K562 (cell line): ENCODE data around the gene PI4KA. TPM values are rescaled to one million over a fixed set of nuclear protein-coding genes. Genes with fewer than 3 reads are reported as not detected.

Experiments
- ARHGAP35 ChIP-seq: fragments of 450-650 bp; IDR thresholded peaks from 2 replicates; pipeline ENCODE4 v1.6.1; 2018; ENCODE audit not compliant: partially characterized antibody
- CBFB ChIP-seq: sonication (generic); formaldehyde crosslinking; IDR thresholded peaks from 2 replicates; pipeline ENCODE4 v1.4.0; 2020; ENCODE audit warnings: mild to moderate bottlenecking, missing genetic modification reagents
- DPF2 ChIP-seq: fragments of 450-650 bp; IDR thresholded peaks from 2 replicates; pipeline ENCODE4 v1.6.1; 2016
- GATA2 ChIP-seq: sonication (generic); formaldehyde crosslinking; IDR thresholded peaks from 2 replicates; pipeline ENCODE4 v1.4.0; 2020; ENCODE audit warnings: mild to moderate bottlenecking, missing genetic modification reagents
- HDAC6 ChIP-seq: IDR thresholded peaks from 2 replicates; pipeline ENCODE4 v1.6.1; 2012; ENCODE audit warnings: low read depth, mild to moderate bottlenecking, control low read depth, inconsistent platforms, low read length, moderate library complexity
- HLTF ChIP-seq: fragments of 450-650 bp; IDR thresholded peaks from 2 replicates; pipeline ENCODE4 v1.6.1; 2016
- HMG20A ChIP-seq: fragments of 450-650 bp; formaldehyde crosslinking; conservative IDR thresholded peaks from 2 replicates; pipeline ENCODE4 v1.4.0; 2020; ENCODE audit warnings: mild to moderate bottlenecking, mixed read lengths
- HOXB6 ChIP-seq: fragments of 250-450 bp; sonication (Bioruptor Pico); IDR thresholded peaks from 2 replicates; pipeline ENCODE4 v1.5.1; 2022; ENCODE audit warnings: mild to moderate bottlenecking, borderline replicate concordance
- PTBP1 ChIP-seq: fragments of 200-400 bp; formaldehyde crosslinking; IDR thresholded peaks from 2 replicates; pipeline ENCODE4 v1.6.1; 2017; ENCODE audit warnings: low read depth, low read length
- TCF7 ChIP-seq: sonication (generic); IDR thresholded peaks from 2 replicates; pipeline ENCODE4 v1.6.1; 2016; ENCODE audit warnings: antibody characterized with exemption, borderline replicate concordance
- ZNF143 ChIP-seq: sonication (generic); formaldehyde crosslinking; IDR thresholded peaks from 2 replicates; pipeline ENCODE4 v1.9.0; 2022; ENCODE audit warnings: mild to moderate bottlenecking, missing genetic modification reagents
- ZNF217 ChIP-seq: sonication (generic); formaldehyde crosslinking; IDR thresholded peaks from 2 replicates; pipeline ENCODE4 v1.8.0; 2022; ENCODE audit warnings: mild to moderate bottlenecking, missing genetic modification reagents
- ZNF239 ChIP-seq: fragments of 250-450 bp; sonication (Bioruptor Pico); IDR thresholded peaks from 2 replicates; pipeline ENCODE4 v1.4.0; 2020; ENCODE audit warnings: mild to moderate bottlenecking
- polyA plus RNA-seq, 8 experiments: library from polyadenylated mRNA; depleted of rRNA in 4 of 8; stranded (reverse) in 5 of 8; unstranded in 3 of 8; fragments of >200 nt; fragmentation: Nextera tagmentation in 2 of 8; fragmentation: Illumina TruSeq in 1 of 8; extraction: Ambion mirVana in 2 of 8; extraction: Trizol in 1 of 8; gene quantifications; 2 replicates each; pipeline versions ENCODE4 v1.2.1 to v1.2.3, GENCODE V29; 2011 to 2014; ENCODE audit warnings: inconsistent platforms in 1 of 8, missing spikeins in 1 of 8
- total RNA-seq, 7 experiments: library from RNA; depleted of rRNA in 6 of 7; stranded (reverse); fragments of >200 nt in 6 of 7; fragmentation: Illumina TruSeq in 2 of 7; extraction: Trizol in 2 of 7; gene quantifications; 2 replicates each; pipeline versions ENCODE4 v1.2.1 to v1.2.3, GENCODE V29; 2011 to 2021; ENCODE audit warnings: low replicate concordance in 1 of 7
- TF ChIP-seq, protein P1 (sequence below): fragments of 250-450 bp; sonication (Bioruptor Pico); IDR thresholded peaks from 2 replicates; pipeline ENCODE4 v1.4.0; 2020
- TF ChIP-seq, protein P2 (sequence below): sonication (generic); formaldehyde crosslinking; IDR thresholded peaks from 2 replicates; pipeline ENCODE4 v1.8.1; 2023; ENCODE audit warnings: mild to moderate bottlenecking, missing genetic modification reagents

PI4KA gene
- total and polyA plus RNA-seq, 9 of the 15 experiments (the other 6 are each of a cell fraction or from before 2014, with no cell fraction given), result 7.3 to 187 (median 84.7) TPM

DNA sequence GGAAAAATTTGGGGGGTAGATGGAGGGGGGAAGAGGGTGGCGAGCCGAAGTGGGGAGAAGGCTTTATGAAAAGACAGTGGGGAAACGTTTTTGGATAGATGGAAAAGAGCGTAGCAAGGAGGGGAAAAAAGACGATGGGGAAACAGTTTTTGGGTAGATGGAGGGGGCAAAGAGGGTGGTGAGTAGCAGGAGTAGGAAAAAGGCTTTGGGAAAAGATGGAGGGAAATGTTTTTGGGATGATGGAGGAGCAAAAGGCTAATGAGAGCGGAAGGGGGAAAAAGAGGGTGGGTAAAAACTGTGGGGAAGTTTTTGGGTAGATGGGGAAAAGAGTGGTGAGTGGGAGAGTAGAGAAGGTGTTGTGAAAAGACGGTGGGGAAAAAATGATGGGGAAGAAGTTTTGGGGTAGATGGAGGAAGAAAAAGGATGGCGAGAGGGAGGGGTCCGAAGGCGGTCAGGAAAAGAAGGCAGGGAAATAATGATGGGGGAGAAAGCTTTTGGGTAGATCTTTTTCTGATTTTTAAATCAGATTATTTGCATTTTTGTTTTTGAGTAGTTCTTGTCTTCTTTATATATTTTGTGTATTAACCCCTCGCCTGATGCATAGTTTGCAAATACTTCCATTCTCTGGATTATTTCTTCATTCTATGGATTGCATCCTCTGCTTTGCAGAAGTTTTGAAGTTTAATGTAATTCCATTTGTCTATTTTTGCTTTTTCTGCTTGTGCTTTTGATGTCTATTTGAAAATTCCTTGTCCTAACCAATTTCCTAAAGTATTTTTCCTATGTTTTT is 200.0 kb downstream of the PI4KA start (continued):
- TF ChIP-seq, protein P1, sequence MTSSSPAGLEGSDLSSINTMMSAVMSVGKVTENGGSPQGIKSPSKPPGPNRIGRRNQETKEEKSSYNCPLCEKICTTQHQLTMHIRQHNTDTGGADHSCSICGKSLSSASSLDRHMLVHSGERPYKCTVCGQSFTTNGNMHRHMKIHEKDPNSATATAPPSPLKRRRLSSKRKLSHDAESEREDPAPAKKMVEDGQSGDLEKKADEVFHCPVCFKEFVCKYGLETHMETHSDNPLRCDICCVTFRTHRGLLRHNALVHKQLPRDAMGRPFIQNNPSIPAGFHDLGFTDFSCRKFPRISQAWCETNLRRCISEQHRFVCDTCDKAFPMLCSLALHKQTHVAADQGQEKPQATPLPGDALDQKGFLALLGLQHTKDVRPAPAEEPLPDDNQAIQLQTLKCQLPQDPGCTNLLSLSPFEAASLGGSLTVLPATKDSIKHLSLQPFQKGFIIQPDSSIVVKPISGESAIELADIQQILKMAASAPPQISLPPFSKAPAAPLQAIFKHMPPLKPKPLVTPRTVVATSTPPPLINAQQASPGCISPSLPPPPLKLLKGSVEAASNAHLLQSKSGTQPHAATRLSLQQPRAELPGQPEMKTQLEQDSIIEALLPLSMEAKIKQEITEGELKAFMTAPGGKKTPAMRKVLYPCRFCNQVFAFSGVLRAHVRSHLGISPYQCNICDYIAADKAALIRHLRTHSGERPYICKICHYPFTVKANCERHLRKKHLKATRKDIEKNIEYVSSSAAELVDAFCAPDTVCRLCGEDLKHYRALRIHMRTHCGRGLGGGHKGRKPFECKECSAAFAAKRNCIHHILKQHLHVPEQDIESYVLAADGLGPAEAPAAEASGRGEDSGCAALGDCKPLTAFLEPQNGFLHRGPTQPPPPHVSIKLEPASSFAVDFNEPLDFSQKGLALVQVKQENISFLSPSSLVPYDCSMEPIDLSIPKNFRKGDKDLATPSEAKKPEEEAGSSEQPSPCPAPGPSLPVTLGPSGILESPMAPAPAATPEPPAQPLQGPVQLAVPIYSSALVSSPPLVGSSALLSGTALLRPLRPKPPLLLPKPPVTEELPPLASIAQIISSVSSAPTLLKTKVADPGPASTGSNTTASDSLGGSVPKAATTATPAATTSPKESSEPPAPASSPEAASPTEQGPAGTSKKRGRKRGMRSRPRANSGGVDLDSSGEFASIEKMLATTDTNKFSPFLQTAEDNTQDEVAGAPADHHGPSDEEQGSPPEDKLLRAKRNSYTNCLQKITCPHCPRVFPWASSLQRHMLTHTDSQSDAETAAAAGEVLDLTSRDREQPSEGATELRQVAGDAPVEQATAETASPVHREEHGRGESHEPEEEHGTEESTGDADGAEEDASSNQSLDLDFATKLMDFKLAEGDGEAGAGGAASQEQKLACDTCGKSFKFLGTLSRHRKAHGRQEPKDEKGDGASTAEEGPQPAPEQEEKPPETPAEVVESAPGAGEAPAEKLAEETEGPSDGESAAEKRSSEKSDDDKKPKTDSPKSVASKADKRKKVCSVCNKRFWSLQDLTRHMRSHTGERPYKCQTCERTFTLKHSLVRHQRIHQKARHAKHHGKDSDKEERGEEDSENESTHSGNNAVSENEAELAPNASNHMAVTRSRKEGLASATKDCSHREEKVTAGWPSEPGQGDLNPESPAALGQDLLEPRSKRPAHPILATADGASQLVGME (CRISPR knock-in tag), result no peak
- TF ChIP-seq HLTF (peak; percentile 21; the same call in 1 of the 2 replicates), HOXB6 (CRISPR knock-in tag) (0 out of 2 replicates have a peak, but pooled peaks have one; percentile 33), ZNF217 (no peak), CBFB (CRISPR knock-in tag) (no peak), PTBP1 (no peak), ZNF143 (CRISPR knock-in tag) (no peak), TCF7 (no peak), ZNF239 (CRISPR knock-in tag) (no peak), ARHGAP35 (peak; percentile 7), HDAC6 (0 out of 2 replicates have a peak, but pooled peaks have one; percentile 50), DPF2 (no peak), HMG20A (CRISPR knock-in tag) (no peak), GATA2 (CRISPR knock-in tag) (no peak)
- TF ChIP-seq, protein P2, sequence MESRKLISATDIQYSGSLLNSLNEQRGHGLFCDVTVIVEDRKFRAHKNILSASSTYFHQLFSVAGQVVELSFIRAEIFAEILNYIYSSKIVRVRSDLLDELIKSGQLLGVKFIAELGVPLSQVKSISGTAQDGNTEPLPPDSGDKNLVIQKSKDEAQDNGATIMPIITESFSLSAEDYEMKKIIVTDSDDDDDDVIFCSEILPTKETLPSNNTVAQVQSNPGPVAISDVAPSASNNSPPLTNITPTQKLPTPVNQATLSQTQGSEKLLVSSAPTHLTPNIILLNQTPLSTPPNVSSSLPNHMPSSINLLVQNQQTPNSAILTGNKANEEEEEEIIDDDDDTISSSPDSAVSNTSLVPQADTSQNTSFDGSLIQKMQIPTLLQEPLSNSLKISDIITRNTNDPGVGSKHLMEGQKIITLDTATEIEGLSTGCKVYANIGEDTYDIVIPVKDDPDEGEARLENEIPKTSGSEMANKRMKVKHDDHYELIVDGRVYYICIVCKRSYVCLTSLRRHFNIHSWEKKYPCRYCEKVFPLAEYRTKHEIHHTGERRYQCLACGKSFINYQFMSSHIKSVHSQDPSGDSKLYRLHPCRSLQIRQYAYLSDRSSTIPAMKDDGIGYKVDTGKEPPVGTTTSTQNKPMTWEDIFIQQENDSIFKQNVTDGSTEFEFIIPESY (CRISPR knock-in tag), result no peak
